GM13976 (cell line): ENCODE measurements around the gene LMO3.

Experiments used
- DNase-seq: peaks from one replicate; pipeline ENCODE4 v3.0.0; 2012; ENCODE audit warnings: low spot score
- CTCF ChIP-seq: IDR thresholded peaks from 2 replicates; pipeline ENCODE4 v1.5.1; 2012; ENCODE audit warnings: borderline replicate concordance, mild to moderate bottlenecking; ENCODE audit not compliant: insufficient read depth; ENCODE audit errors: extremely low read depth, missing control alignments, control extremely low read depth
- in situ Hi-C: fragments of 300-500 bp; cut with MboI; formaldehyde crosslinking; loops from one replicate; pipeline ENCODE4 v1.12.0; 2022; ENCODE audit warnings: low sequenced_read_pairs, mixed read lengths, inconsistent platforms; ENCODE audit not compliant: unreplicated experiment

LMO3 gene

GRCh38 chr12:16562921-16563320 lies 43.0 kb downstream of the LMO3 start:
- TF ChIP-seq CTCF = no peak
- DNase-seq = no peak
- in situ Hi-C loops = no loop called here

- no peak for DNase-seq
- TF ChIP-seq CTCF = no peak
- in situ Hi-C loops = no loop called here
These were observed 43.5 kb downstream of the LMO3 start for GRCh38 chr12:16562435-16562834.

GRCh38 chr12:16560273-16560672 lies 45.7 kb downstream of the LMO3 start:
- no peak for TF ChIP-seq CTCF
- in situ Hi-C loops = no loop called here
- no peak for DNase-seq

- in situ Hi-C loops = no loop called here
- no peak for DNase-seq
- no peak for TF ChIP-seq CTCF
These were observed 50.3 kb downstream of the LMO3 start for GRCh38 chr12:16555630-16556029.

GRCh38 chr12:16553457-16553856 lies 52.5 kb downstream of the LMO3 start:
- no peak for DNase-seq
- TF ChIP-seq CTCF = no peak
- in situ Hi-C loops = no loop called here

GRCh38 chr12:16552301-16552700 lies 53.7 kb downstream of the LMO3 start:
- no peak for DNase-seq
- no peak for TF ChIP-seq CTCF
- in situ Hi-C loops = no loop called here

GRCh38 chr12:16545836-16546235 lies 60.1 kb downstream of the LMO3 start:
- no peak for DNase-seq
- in situ Hi-C loops = no loop called here
- TF ChIP-seq CTCF = no peak
